Measurements from ENCODE around the gene GNG13.
A peak's percentile ranks its signal among the peaks of the same experiment; 100 is the strongest.

The GNG13 gene

DNA sequence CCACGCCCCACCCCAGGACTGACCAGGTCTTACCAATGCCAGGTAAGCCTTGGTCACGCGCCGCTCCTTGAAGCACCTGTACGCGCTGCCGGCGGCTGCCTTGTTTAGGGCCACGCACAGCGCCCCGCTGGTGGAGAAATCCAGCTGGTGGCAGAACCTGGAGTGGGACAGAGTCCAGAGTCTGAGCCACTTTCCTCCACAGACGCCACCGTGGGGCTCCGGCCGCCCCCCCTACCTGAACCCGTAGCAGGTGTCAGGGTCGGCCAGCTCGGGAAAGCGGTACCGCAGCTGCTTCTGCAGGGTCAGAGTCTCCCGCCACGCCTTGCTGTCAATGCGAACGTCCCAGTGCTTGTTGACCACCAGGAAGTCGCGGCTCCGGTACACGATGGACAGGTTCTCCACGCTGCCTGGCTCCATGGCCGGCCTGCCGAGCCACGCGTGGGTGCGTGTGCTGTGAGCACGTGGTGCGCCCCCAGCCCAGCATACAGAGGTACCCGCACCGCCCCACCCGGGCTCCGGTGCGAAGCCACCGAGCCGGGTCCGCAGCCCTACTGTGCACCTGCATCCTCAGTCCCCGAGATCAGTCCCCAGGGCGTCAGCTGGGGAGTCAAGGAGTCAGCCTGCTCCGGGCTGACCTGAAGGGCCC is 13.1 kb downstream of the GNG13 start:
- Histone ChIP-seq H3K27me3 (ENCODE audit: control insufficient read depth, low read length) (peaks cover 3% of the 10 kb centered on the region; the same call in 1 of the 2 replicates), H3K4me3 (ENCODE audit: low read length) (peak overlapping the region; percentile 82), H3K4me1 (ENCODE audit: control insufficient read depth, low read length) (peaks cover 17% of the 10 kb centered on the region), H3K79me2 (ENCODE audit: control insufficient read depth, low read length) (peaks cover 54% of the 10 kb centered on the region), H3K27ac (ENCODE audit: low read depth, low read length) (0 out of 2 replicates have a peak overlapping the region, but pooled peaks have one; percentile 0), H3F3A (ENCODE audit: control insufficient read depth, insufficient read depth) (no peaks in the 10 kb centered on the region), H3K36me3 (ENCODE audit: control insufficient read depth, low read length) (peaks cover 64% of the 10 kb centered on the region), H3K9me3 (ENCODE audit: control insufficient read depth, insufficient read depth, low read length) (no peaks in the 10 kb centered on the region), H4K20me1 (ENCODE audit: control insufficient read depth, insufficient read depth, low read depth, low read length) (no peaks in the 10 kb centered on the region; the same call in 1 of the 2 replicates), H3K4me2 (ENCODE audit: low read length) (peak overlapping the region; percentile 79), H3K9me2 (replicated peaks; ENCODE audit: control insufficient read depth, low read length) (no peaks in the 10 kb centered on the region)
- TF ChIP-seq, protein P1, sequence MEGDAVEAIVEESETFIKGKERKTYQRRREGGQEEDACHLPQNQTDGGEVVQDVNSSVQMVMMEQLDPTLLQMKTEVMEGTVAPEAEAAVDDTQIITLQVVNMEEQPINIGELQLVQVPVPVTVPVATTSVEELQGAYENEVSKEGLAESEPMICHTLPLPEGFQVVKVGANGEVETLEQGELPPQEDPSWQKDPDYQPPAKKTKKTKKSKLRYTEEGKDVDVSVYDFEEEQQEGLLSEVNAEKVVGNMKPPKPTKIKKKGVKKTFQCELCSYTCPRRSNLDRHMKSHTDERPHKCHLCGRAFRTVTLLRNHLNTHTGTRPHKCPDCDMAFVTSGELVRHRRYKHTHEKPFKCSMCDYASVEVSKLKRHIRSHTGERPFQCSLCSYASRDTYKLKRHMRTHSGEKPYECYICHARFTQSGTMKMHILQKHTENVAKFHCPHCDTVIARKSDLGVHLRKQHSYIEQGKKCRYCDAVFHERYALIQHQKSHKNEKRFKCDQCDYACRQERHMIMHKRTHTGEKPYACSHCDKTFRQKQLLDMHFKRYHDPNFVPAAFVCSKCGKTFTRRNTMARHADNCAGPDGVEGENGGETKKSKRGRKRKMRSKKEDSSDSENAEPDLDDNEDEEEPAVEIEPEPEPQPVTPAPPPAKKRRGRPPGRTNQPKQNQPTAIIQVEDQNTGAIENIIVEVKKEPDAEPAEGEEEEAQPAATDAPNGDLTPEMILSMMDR (IDR thresholded peaks at IDR 0.05; ENCODE audit: low read depth, low read length, poor library complexity, severe bottlenecking), result no peak
- TF ChIP-seq EZH2phosphoT487 (IDR thresholded peaks at IDR 0.05; ENCODE audit: borderline replicate concordance, low read length), result no peak

DNA sequence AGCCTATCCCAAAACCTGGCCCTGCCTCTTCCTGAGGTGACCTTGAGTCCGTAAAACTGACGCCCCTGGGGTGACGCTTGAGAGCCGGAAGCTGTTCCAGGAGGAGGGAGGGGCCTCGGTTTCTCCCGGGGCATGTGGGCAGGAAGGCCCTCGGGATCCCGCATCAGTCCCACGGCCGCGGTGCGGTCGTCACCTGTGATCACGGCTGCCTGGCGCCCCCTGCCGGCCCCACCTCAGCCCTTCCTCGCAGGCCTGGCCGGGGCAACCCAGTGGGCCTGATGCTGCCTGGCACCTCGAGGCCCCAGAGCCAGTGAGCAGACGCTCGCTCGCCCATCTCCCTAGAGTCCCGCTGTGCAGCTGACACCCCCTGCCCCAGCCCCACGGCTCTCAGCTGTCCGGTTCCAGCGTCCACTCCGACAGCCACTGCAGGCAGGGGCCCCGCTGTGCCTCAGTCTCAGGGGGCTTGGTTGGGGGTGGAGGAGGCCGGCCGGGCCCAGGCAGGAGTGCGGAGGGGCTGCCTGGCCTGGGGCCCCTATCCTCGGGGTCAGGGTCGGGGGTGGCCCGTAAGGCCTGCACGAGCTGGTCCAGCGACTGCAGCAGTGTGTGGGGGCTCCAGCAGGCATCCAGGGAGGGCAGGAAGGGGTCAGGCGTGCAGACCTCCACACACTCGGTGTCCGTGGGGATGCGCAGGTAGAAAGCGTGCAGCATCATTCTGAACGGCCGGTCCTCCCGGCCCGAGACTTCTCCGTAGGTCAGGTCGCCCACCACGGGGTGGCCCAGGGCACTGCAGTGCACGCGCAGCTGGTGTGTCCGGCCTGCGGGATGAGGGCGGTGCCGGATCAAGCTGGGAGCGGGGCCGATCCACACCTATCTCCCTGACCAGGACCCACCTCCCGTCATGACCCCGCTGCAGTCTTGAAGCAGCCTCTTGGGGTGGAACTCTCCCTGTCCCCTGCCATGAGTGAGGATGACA is 14.7 kb downstream of the GNG13 start:
- H3F3A ChIP-seq (ENCODE audit: control insufficient read depth, insufficient read depth), result no peaks in the 10 kb centered on the region
- H3K4me1 ChIP-seq (ENCODE audit: control insufficient read depth, low read length), result peaks cover 17% of the 10 kb centered on the region
- H4K20me1 ChIP-seq (ENCODE audit: control insufficient read depth, insufficient read depth, low read depth, low read length), result no peaks in the 10 kb centered on the region; the same call in 1 of the 2 replicates
- H3K36me3 ChIP-seq (ENCODE audit: control insufficient read depth, low read length), result peaks cover 48% of the 10 kb centered on the region
- peak overlapping the region; percentile 79; the same call in 1 of the 2 replicates for H3K4me2 ChIP-seq (ENCODE audit: low read length)
- H3K27me3 ChIP-seq (ENCODE audit: control insufficient read depth, low read length), result peaks cover 3% of the 10 kb centered on the region; the same call in 1 of the 2 replicates
- no peak overlapping the region for H3K4me3 ChIP-seq (ENCODE audit: low read length)
- H3K27ac ChIP-seq (ENCODE audit: low read depth, low read length), result no peak overlapping the region
- TF ChIP-seq EZH2phosphoT487 (IDR thresholded peaks at IDR 0.05; ENCODE audit: borderline replicate concordance, low read length), result no peak
- TF ChIP-seq, protein P1 (IDR thresholded peaks at IDR 0.05; ENCODE audit: low read depth, low read length, poor library complexity, severe bottlenecking), result peak; percentile 92
- no peaks in the 10 kb centered on the region for H3K9me3 ChIP-seq (ENCODE audit: control insufficient read depth, insufficient read depth, low read length)
- H3K79me2 ChIP-seq (ENCODE audit: control insufficient read depth, low read length), result peaks cover 49% of the 10 kb centered on the region
- no peaks in the 10 kb centered on the region for H3K9me2 ChIP-seq (replicated peaks; ENCODE audit: control insufficient read depth, low read length)

DNA sequence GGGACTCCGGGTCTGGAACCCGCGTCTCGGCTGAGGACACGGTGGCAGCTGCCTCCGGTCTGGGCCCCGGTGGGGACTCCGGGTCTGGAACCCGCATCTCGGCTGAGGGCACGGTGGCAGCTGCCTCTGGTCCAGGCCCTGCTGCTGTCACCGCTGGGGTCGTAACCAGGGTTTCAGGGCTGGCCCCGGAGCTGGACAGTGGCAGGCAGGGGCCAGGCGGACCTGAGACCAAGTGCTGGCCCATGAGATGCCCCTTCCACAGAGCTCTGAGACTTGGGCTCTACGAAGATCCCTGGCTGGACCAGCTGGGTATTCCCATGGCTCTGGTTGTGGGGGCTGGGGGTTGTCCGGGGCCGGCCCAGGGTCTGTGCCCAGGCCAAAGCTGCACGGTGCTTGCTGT is 16.1 kb downstream of the GNG13 start:
- Histone ChIP-seq H3K79me2 (ENCODE audit: control insufficient read depth, low read length) (peaks cover 35% of the 10 kb centered on the region), H3K4me3 (ENCODE audit: low read length) (no peak overlapping the region), H3K27me3 (ENCODE audit: control insufficient read depth, low read length) (peaks cover 3% of the 10 kb centered on the region; the same call in 1 of the 2 replicates), H3K4me2 (ENCODE audit: low read length) (no peak overlapping the region), H3K9me3 (ENCODE audit: control insufficient read depth, insufficient read depth, low read length) (no peaks in the 10 kb centered on the region), H3K27ac (ENCODE audit: low read depth, low read length) (no peak overlapping the region), H4K20me1 (ENCODE audit: control insufficient read depth, insufficient read depth, low read depth, low read length) (no peaks in the 10 kb centered on the region; the same call in 1 of the 2 replicates), H3K36me3 (ENCODE audit: control insufficient read depth, low read length) (peaks cover 34% of the 10 kb centered on the region), H3K4me1 (ENCODE audit: control insufficient read depth, low read length) (peaks cover 13% of the 10 kb centered on the region), H3K9me2 (replicated peaks; ENCODE audit: control insufficient read depth, low read length) (no peaks in the 10 kb centered on the region), H3F3A (ENCODE audit: control insufficient read depth, insufficient read depth) (no peaks in the 10 kb centered on the region)
- TF ChIP-seq EZH2phosphoT487 (IDR thresholded peaks at IDR 0.05; ENCODE audit: borderline replicate concordance, low read length), result no peak
- TF ChIP-seq, protein P1 (IDR thresholded peaks at IDR 0.05; ENCODE audit: low read depth, low read length, poor library complexity, severe bottlenecking), result no peak
